ENCODE measurements around the gene H1-8. TPM values are rescaled to one million over a fixed set of nuclear protein-coding genes. Genes with fewer than 3 reads are reported as not detected.

The H1-8 gene
- total RNA-seq, 1 donor from 2014 or later = not detected

- TF ChIP-seq CTCF (IDR thresholded peaks at IDR 0.05; ENCODE audit: insufficient read depth, low read length, poor library complexity, severe bottlenecking) = no peak
- H3K4me3 ChIP-seq (ENCODE audit: low read depth, low read length) = no peak overlapping the region
- H3K27me3 ChIP-seq (ENCODE audit: control insufficient read depth, insufficient read depth, low read length) = no peaks in the 10 kb centered on the region
- H3K36me3 ChIP-seq (ENCODE audit: control insufficient read depth, insufficient read depth, low read length) = peaks cover 1% of the 10 kb centered on the region
- DNase-seq (ENCODE audit: low read depth) = no peak
Observed at GRCh38 chr3:129577925-129578786, 35.2 kb downstream of the H1-8 start.

GRCh38 chr3:129579991-129580390 is 37.0 kb downstream of the H1-8 start:
- no peak overlapping the region for H3K4me3 ChIP-seq (ENCODE audit: low read depth, low read length)
- no peak for TF ChIP-seq CTCF (IDR thresholded peaks at IDR 0.05; ENCODE audit: insufficient read depth, low read length, poor library complexity, severe bottlenecking)
- DNase-seq (ENCODE audit: low read depth) = no peak
- H3K27me3 ChIP-seq (ENCODE audit: control insufficient read depth, insufficient read depth, low read length) = no peaks in the 10 kb centered on the region
- peaks cover 1% of the 10 kb centered on the region for H3K36me3 ChIP-seq (ENCODE audit: control insufficient read depth, insufficient read depth, low read length)

GRCh38 chr3:129581623-129582022 is 38.6 kb downstream of the H1-8 start:
- no peak for DNase-seq (ENCODE audit: low read depth)
- no peak for TF ChIP-seq CTCF (IDR thresholded peaks at IDR 0.05; ENCODE audit: insufficient read depth, low read length, poor library complexity, severe bottlenecking)
- no peaks in the 10 kb centered on the region for H3K27me3 ChIP-seq (ENCODE audit: control insufficient read depth, insufficient read depth, low read length)
- peaks cover 1% of the 10 kb centered on the region for H3K36me3 ChIP-seq (ENCODE audit: control insufficient read depth, insufficient read depth, low read length)
- H3K4me3 ChIP-seq (ENCODE audit: low read depth, low read length) = no peak overlapping the region

GRCh38 chr3:129582799-129583198 is 39.8 kb downstream of the H1-8 start:
- DNase-seq (ENCODE audit: low read depth) = no peak
- Histone ChIP-seq H3K4me3 (ENCODE audit: low read depth, low read length) (no peak overlapping the region), H3K27me3 (ENCODE audit: control insufficient read depth, insufficient read depth, low read length) (no peaks in the 10 kb centered on the region), H3K36me3 (ENCODE audit: control insufficient read depth, insufficient read depth, low read length) (peaks cover under 1% of the 10 kb centered on the region)
- TF ChIP-seq CTCF (IDR thresholded peaks at IDR 0.05; ENCODE audit: insufficient read depth, low read length, poor library complexity, severe bottlenecking) = no peak

- DNase-seq (ENCODE audit: low read depth) = no peak
- H3K27me3 ChIP-seq (ENCODE audit: control insufficient read depth, insufficient read depth, low read length) = no peaks in the 10 kb centered on the region
- no peaks in the 10 kb centered on the region for H3K36me3 ChIP-seq (ENCODE audit: control insufficient read depth, insufficient read depth, low read length)
- no peak overlapping the region for H3K4me3 ChIP-seq (ENCODE audit: low read depth, low read length)
- TF ChIP-seq CTCF (IDR thresholded peaks at IDR 0.05; ENCODE audit: insufficient read depth, low read length, poor library complexity, severe bottlenecking) = no peak
Observed at GRCh38 chr3:129583289-129583688, 40.3 kb downstream of the H1-8 start.

GRCh38 chr3:129584631-129585030 is 41.7 kb downstream of the H1-8 start:
- TF ChIP-seq CTCF (IDR thresholded peaks at IDR 0.05; ENCODE audit: insufficient read depth, low read length, poor library complexity, severe bottlenecking) = no peak
- no peaks in the 10 kb centered on the region for H3K36me3 ChIP-seq (ENCODE audit: control insufficient read depth, insufficient read depth, low read length)
- H3K27me3 ChIP-seq (ENCODE audit: control insufficient read depth, insufficient read depth, low read length) = no peaks in the 10 kb centered on the region
- H3K4me3 ChIP-seq (ENCODE audit: low read depth, low read length) = no peak overlapping the region
- no peak for DNase-seq (ENCODE audit: low read depth)

Data from kidney epithelial cell (primary cell).